Pancreas (tissue), 10 donors: ENCODE data around the gene ERC1. TPM values are rescaled to one million over a fixed set of nuclear protein-coding genes. Genes with fewer than 3 reads are reported as not detected.
"Not testable (repeated sequence)": the region's sequence is repeated elsewhere in the genome, so short reads cannot be mapped to it uniquely, and the experiment has no call there.

Experiments used
- ATAC-seq, 4 donors: fragments of 200-7000 bp; cut with Tn5 transposase; one replicate each; pipeline versions ENCODE4 v1.8.0 to v1.9.1; 2020; ENCODE audit warnings: mild to moderate bottlenecking in 4 of 4, moderate library complexity in 4 of 4
- DNase-seq, 6 donors: peaks; one replicate each; pipeline ENCODE4 v3.0.0-alpha.2; 2020
- FAIRE-seq: peaks from 2 replicates; lab custom pipeline; 2012; peaks lifted over from hg19 to GRCh38; lab: Jason Lieb, UNC
- H3K27ac ChIP-seq, 4 donors: fragments of 200-600 bp; sonication (generic); 1 replicate in 3 of 4; 2 replicates in 1 of 4; pipeline versions ENCODE4 v1.5.0 to v1.8.0; 2020
- H3K27me3 ChIP-seq, 4 donors: fragments of 200-600 bp; one replicate each; pipeline ENCODE4 v1.8.0; 2021
- H3K36me3 ChIP-seq, 3 donors: fragments of 200-600 bp; sonication (generic) in 1 of 3; one replicate each; pipeline versions ENCODE4 v1.5.0 to v1.8.0; 2020 to 2021
- H3K4me1 ChIP-seq, 3 donors: fragments of 200-600 bp; one replicate each; pipeline ENCODE4 v1.8.0; 2021
- H3K4me3 ChIP-seq, 4 donors: fragments of 200-600 bp; sonication (generic) in 2 of 4; one replicate each; pipeline versions ENCODE4 v1.5.0 to v1.8.0; 2020 to 2021
- H3K9me3 ChIP-seq, 4 donors: fragments of 200-600 bp; one replicate each; pipeline ENCODE4 v1.8.0; 2021
- WGBS, 2 donors: extraction: QIAGEN DNeasy Blood & Tissue Kit; methylation state at CpG; one replicate each; pipeline ENCODE4 v1.1.7; 2013; 5-methylcytosine and 5-hydroxymethylcytosine counted together
- intact Hi-C, 3 donors: fragments of 100-400 bp; cut with DNase I; formaldehyde crosslinking; loops; one replicate each; pipeline versions ENCODE4 v1.11.1 to v1.14.2; 2022
- polyA plus RNA-seq, 2 donors: library from polyadenylated mRNA; stranded (reverse); fragments of 200-250 nt; gene quantifications; one replicate each; pipeline ENCODE4 v1.2.3, GENCODE V29; 2013
- total RNA-seq, 6 donors: library from RNA; stranded (reverse); fragmentation: NEBNext Ultra II Directional in 4 of 6; extraction: Animal tissue kit (Norgen Biotek cat#: 25700) in 4 of 6; gene quantifications; one replicate each; pipeline versions ENCODE4 v1.2.1 to v1.2.4, GENCODE V29; 2021 to 2023
- TF ChIP-seq, protein P1 (sequence below), 4 donors: fragments of 200-600 bp; sonication (generic) in 3 of 4; IDR thresholded peaks; one replicate each; pipeline versions ENCODE4 v1.5.0 to v1.8.0; 2021; ENCODE audit warnings: antibody characterized with exemption in 4 of 4
- donor health status: healthy with polysubstance abuse.
- donor health status: DM: no; HTN: no; CAD: no; lungs with moderate emphysema.
- donor health status: DM: no; HTN: no; CAD: no.
- donor health status: control.
- donor health status: control.
- donor health status: Bipolar disorder and iron deficiency.
- donor health status: DM: yes; HTN: yes; CAD: no.
- donor health status: DM: no; HTN: no; CAD: no.
- donor health status: DM: no; HTN: no; CAD: no.
- donor health status: DM: yes; HTN: yes; CAD: no.

ERC1 gene
- total and polyA plus RNA-seq, 8 donors = 4.1 to 41.4 (median 20.5) TPM

DNA sequence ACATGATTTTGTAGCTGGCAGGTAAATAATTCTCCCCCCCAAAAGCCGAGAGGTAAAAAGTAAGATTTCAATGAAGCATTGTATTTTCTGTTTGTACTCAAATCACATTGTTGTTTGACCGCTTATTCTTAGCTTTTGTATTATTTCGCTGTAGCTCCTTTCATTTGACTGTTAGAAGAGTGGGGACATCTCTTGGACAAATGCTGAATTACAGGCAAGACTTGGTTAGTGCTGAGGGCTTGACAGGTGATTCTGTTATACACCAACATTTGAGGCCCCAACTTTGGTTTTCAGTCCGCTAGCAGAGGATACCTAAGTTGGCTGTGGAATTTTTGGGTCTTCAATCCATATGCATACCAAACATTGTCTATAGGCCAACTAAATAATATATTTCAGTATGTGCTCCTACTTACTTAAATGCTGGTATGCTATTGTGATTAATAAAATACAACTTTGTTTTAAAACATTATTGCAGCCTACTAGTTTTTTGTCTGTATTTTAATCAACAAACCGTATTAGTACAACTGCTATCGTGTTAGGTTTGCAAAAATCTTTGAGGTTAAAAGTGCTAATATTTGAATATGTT, 102.2 kb downstream of the ERC1 start:
- Histone ChIP-seq H3K9me3 (no peaks in the 10 kb centered on the region), H3K4me1 (no peaks in the 10 kb centered on the region), H3K27ac (no peak overlapping the region), H3K36me3 (no peaks in the 10 kb centered on the region), H3K4me3 (no peak overlapping the region), H3K27me3 (no peaks in the 10 kb centered on the region)
- intact Hi-C loops = loop anchor here in 2 of 3 donors (10.0 kb wide), 1 partner anchor 528 kb away; no protein-coding TSS in a partner anchor
- TF ChIP-seq, protein P1, sequence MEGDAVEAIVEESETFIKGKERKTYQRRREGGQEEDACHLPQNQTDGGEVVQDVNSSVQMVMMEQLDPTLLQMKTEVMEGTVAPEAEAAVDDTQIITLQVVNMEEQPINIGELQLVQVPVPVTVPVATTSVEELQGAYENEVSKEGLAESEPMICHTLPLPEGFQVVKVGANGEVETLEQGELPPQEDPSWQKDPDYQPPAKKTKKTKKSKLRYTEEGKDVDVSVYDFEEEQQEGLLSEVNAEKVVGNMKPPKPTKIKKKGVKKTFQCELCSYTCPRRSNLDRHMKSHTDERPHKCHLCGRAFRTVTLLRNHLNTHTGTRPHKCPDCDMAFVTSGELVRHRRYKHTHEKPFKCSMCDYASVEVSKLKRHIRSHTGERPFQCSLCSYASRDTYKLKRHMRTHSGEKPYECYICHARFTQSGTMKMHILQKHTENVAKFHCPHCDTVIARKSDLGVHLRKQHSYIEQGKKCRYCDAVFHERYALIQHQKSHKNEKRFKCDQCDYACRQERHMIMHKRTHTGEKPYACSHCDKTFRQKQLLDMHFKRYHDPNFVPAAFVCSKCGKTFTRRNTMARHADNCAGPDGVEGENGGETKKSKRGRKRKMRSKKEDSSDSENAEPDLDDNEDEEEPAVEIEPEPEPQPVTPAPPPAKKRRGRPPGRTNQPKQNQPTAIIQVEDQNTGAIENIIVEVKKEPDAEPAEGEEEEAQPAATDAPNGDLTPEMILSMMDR (IDR thresholded peaks at IDR 0.05) = peak in 3 of 4 donors; percentile 26 to 62 (median 27)
- peak in 3 of 4 donors; percentile 79 to 84 (median 81) for ATAC-seq
- WGBS, 2 donors = 30 to 34% methylated on average over 6 of the region's 6 CpGs
- peak in 2 of 6 donors; percentile 5 to 26 for DNase-seq
- no peak for FAIRE-seq

DNA sequence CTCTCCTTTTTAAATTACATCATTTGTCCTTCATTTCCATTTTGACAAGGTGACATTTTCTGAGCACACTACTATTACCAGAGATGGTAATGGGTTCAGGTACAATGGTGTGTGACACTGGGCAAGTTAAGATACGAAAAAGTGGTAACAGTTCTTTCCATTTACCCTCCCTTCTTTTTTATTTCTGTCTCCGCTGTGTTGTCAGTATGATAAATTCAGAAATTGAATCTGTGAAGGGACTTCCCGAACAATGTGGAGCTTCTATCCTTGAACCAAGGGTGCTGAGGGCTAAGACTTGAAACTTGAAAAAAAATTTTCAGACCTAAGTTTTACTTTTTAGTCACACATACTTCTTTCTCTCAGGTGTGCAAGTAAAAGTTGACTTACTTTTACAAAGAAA, 103.7 kb downstream of the ERC1 start:
- no peak for FAIRE-seq
- no peaks in the 10 kb centered on the region for H3K36me3 ChIP-seq
- no peak for ATAC-seq
- H3K4me3 ChIP-seq = no peak overlapping the region
- TF ChIP-seq, protein P1 (IDR thresholded peaks at IDR 0.05) = no peak
- no peak overlapping the region for H3K27ac ChIP-seq
- 90 to 95% methylated on average over 3 of the region's 3 CpGs for WGBS, 2 donors
- intact Hi-C loops = loop anchor here in 2 of 3 donors (10.0 kb wide), 1 partner anchor 530 kb away; no protein-coding TSS in a partner anchor
- no peaks in the 10 kb centered on the region for H3K4me1 ChIP-seq
- no peaks in the 10 kb centered on the region for H3K9me3 ChIP-seq
- DNase-seq = no peak
- no peaks in the 10 kb centered on the region for H3K27me3 ChIP-seq

DNA sequence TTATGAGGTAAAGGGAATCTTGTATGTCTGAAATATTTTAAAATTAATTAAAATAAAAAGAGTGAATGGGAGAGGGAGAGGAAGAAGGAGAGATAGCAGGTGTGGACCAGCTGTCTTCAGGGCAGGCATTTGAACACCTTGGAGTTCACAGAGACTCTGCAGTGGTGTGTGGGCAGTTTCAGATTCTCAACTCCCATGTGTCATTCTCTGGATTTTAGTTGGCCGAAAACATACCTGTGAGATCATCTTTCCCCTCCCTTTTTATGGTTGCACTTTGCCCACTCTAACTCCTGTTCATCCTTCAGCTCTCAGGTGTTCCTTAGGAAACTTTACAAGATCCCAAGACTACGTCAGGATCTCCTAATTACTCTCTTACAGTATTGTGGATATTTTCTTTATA, 108.1 kb downstream of the ERC1 start:
- no peak for FAIRE-seq
- TF ChIP-seq, protein P1 (IDR thresholded peaks at IDR 0.05) = no peak
- no peaks in the 10 kb centered on the region for H3K27me3 ChIP-seq
- H3K4me3 ChIP-seq = no peak overlapping the region
- H3K36me3 ChIP-seq = no peaks in the 10 kb centered on the region
- no peak for ATAC-seq
- no peak for DNase-seq
- intact Hi-C loops = loop anchor here in 2 of 3 donors (10.0 kb wide), 1 partner anchor 534 kb away; no protein-coding TSS in a partner anchor
- no peaks in the 10 kb centered on the region for H3K4me1 ChIP-seq
- WGBS, 2 donors = 77 to 99% methylated on average over 2 of the region's 2 CpGs
- H3K27ac ChIP-seq = no peak overlapping the region
- H3K9me3 ChIP-seq = no peaks in the 10 kb centered on the region

DNA sequence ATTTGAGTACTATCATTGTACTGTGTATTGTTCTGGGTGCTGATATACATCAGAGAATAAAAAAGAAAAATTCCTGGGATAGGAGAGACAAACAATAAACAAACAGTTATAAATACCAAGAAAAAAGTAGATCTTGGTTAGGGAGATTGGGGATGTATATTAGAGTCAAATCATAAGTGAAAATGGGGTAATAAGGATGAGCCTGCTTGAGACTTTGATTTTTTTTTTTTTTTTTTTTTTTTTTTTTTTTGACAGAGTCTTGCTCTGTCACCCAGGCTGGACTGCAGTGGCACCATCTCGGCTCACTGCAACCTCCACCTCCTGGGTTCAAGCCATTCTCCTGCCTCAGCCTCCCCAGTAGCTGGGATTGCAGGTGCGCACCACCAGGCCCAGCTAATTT, 108.6 kb downstream of the ERC1 start:
- not testable (repeated sequence) for H3K9me3 ChIP-seq, H3K36me3 ChIP-seq, H3K27ac ChIP-seq, FAIRE-seq, H3K4me1 ChIP-seq, DNase-seq, ATAC-seq, H3K4me3 ChIP-seq, H3K27me3 ChIP-seq
- intact Hi-C loops = loop anchor here in 2 of 3 donors (10.0 kb wide), 1 partner anchor 535 kb away; no protein-coding TSS in a partner anchor
- 93 to 94% methylated on average over 2 of the region's 2 CpGs for WGBS, 2 donors

DNA sequence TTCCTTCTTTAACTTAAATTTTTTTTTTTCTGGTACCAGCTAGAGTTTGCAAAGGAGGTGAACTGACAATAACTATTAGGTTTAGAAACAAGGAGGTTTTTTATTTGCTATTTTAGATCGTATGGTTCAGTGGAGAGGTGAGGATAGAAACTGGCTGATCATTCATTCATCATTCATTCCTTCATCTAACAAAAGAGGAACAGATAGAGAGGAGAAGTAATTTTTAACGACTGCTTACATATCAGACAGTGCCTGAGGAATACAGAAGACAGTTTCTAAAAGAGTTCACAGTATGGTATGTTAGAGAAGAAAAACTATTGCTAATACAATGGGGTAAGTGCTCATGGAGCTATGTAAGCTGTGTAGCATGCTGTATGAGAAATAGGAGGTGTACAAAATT, 111.1 kb downstream of the ERC1 start:
- intact Hi-C loops = no loop called here
- ATAC-seq (no peak), DNase-seq (no peak), FAIRE-seq (no peak)
- 64 to 73% methylated on average over 2 of the region's 2 CpGs for WGBS, 2 donors
- Histone ChIP-seq H3K27ac (no peak overlapping the region), H3K36me3 (no peaks in the 10 kb centered on the region), H3K9me3 (no peaks in the 10 kb centered on the region), H3K4me3 (no peak overlapping the region), H3K4me1 (no peaks in the 10 kb centered on the region), H3K27me3 (no peaks in the 10 kb centered on the region)
- TF ChIP-seq, protein P1 (IDR thresholded peaks at IDR 0.05) = no peak
